K562 (cell line): ENCODE data around the gene NPAP1. TPM values are rescaled to one million over a fixed set of nuclear protein-coding genes. Genes with fewer than 3 reads are reported as not detected.

Experiments used
- GABPA ChIP-seq: fragments of 200-800 bp; sonication (Bioruptor generic); conservative IDR thresholded peaks from 2 replicates; pipeline ENCODE4 v1.6.1; 2016; ENCODE audit warnings: low read depth, missing genetic modification characterization, missing compliant biosample characterization
- HINFP ChIP-seq: fragments of 450-650 bp; conservative IDR thresholded peaks from 2 replicates; pipeline ENCODE4 v1.6.1; 2016; ENCODE audit warnings: missing genetic modification characterization, low read depth, mild to moderate bottlenecking, control low read depth, missing compliant biosample characterization
- MBD1 ChIP-seq: fragments of 250-450 bp; sonication (Bioruptor Pico); IDR thresholded peaks from 2 replicates; pipeline ENCODE4 v1.8.0; 2022; ENCODE audit warnings: inconsistent platforms
- WHSC1 ChIP-seq: IDR thresholded peaks from one replicate; pipeline ENCODE4 v1.6.1; 2012; ENCODE audit warnings: low read length, control low read depth, inconsistent platforms
- ZBTB7A ChIP-seq: IDR thresholded peaks from 2 replicates; pipeline ENCODE4 v1.6.1; 2011; ENCODE audit warnings: low read depth, mild to moderate bottlenecking, low read length, moderate library complexity, borderline replicate concordance; ENCODE audit not compliant: control insufficient read depth
- ZMIZ1 ChIP-seq, 2 experiments: fragments of 150-350 bp in 1 of 2; IDR thresholded peaks; 2 replicates each; pipeline ENCODE4 v1.6.1; 2012 to 2016; ENCODE audit warnings: low read depth in 2 of 2, low read length in 2 of 2, mild to moderate bottlenecking in 1 of 2, moderate library complexity in 1 of 2
- ZNF134 ChIP-seq: fragments of 250-450 bp; sonication (Bioruptor Pico); conservative IDR thresholded peaks from 2 replicates; pipeline ENCODE4 v1.4.0; 2020
- ZNF444 ChIP-seq: fragments of 250-450 bp; sonication (Bioruptor Pico); IDR thresholded peaks from 2 replicates; pipeline ENCODE4 v1.4.0; 2020; ENCODE audit warnings: mild to moderate bottlenecking, moderate library complexity
- polyA plus RNA-seq, 8 experiments: library from polyadenylated mRNA; depleted of rRNA in 4 of 8; stranded (reverse) in 5 of 8; unstranded in 3 of 8; fragments of >200 nt; fragmentation: Nextera tagmentation in 2 of 8; fragmentation: Illumina TruSeq in 1 of 8; extraction: Ambion mirVana in 2 of 8; extraction: Trizol in 1 of 8; gene quantifications; 2 replicates each; pipeline versions ENCODE4 v1.2.1 to v1.2.3, GENCODE V29; 2011 to 2014; ENCODE audit warnings: inconsistent platforms in 1 of 8, missing spikeins in 1 of 8
- total RNA-seq, 7 experiments: library from RNA; depleted of rRNA in 6 of 7; stranded (reverse); fragments of >200 nt in 6 of 7; fragmentation: Illumina TruSeq in 2 of 7; extraction: Trizol in 2 of 7; gene quantifications; 2 replicates each; pipeline versions ENCODE4 v1.2.1 to v1.2.3, GENCODE V29; 2011 to 2021; ENCODE audit warnings: low replicate concordance in 1 of 7

Gene NPAP1
- total and polyA plus RNA-seq, 9 of the 15 experiments (the other 6 are each of a cell fraction or from before 2014, with no cell fraction given) = 0.03 TPM; not detected in 8

- TF ChIP-seq MBD1 (CRISPR knock-in tag) (no peak), GABPA (tag) (no peak), WHSC1 (no peak), ZNF134 (no peak), HINFP (tag) (no peak), ZMIZ1 (IDR thresholded peaks at IDR 0.05; ENCODE audit: low read depth in 2 of 2, low read length in 2 of 2) (no peak), ZNF444 (CRISPR knock-in tag) (no peak), ZBTB7A (no peak)
Observed at GRCh38 chr15:24718289-24719082, 42.9 kb downstream of the NPAP1 start (continued).
